NCI-H1048 (cell line): ENCODE measurements around the gene PLAC1.

ENCODE experiments used
- DNase-seq: peaks from one replicate; lab custom pipeline; 2025; lab: John Stamatoyannopoulos, UW

PLAC1 gene

DNA sequence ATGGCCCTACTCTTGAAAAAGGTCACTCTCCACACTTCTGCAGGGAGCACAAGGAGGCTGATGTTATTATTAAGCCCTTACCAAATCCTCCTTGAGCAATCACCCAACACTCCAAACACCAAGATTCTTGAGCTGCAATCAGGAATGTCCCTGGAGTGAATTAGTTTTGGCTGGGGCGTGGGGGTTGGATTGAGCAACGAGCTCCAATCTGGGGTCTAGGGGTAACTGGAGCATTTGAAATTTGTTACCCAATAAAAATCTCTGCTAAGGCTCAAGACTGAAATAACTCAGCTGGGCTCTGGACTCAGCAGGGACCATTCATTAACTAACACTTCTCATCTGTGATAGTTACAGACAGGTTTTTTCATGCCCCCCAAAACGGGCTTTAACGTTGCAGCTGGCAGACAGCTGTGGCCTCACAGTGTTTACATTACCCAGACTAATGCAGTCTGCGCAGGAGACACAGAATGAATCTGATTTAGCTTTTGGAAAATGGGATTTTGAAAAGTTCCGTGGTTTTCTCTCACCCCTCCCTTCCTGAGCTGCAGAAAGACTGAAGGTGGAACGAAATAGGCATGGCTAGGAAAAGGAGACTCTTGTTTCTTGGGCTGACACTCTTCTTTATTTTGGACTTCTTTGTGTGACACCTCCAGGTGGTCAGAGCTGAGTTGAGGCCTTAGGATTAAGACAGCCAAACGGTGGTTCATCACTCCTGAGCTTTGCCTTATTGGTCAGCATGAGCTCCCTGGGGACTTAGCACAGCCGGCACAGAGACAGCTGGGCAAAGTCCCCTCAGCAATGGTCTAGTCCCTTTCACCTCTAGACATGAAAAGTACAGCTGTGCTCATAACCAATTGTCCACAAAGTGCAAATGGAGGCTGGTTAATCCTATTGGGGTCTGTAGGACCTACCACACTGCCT is 26.6 kb downstream of the PLAC1 start:
- no peak for DNase-seq

DNA sequence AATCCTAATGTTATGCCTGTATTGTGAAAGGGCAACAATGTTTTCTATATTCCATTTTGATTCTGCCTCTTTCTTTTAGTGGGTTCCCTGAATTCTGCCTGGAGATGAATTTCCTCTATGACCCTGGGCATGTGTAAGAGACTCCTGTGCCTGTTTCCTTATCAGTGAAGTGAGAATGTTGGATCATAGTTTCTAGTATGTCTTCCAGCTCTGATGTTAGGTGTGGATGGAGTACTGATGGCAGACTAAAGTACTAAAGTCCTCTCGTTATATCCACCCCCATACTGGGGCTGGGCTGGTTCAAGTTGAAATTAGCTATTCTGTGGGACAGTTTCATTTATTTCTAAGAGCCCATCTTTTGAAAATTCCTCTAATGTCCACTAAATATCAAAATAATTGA is 29.6 kb downstream of the PLAC1 start:
- no peak for DNase-seq

- no peak for DNase-seq
Measured at GRCh38 chrX:134626434-134626833, 31.8 kb downstream of the PLAC1 start.

- no peak for DNase-seq
Measured at GRCh38 chrX:134625315-134625718, 33.0 kb downstream of the PLAC1 start.

DNA sequence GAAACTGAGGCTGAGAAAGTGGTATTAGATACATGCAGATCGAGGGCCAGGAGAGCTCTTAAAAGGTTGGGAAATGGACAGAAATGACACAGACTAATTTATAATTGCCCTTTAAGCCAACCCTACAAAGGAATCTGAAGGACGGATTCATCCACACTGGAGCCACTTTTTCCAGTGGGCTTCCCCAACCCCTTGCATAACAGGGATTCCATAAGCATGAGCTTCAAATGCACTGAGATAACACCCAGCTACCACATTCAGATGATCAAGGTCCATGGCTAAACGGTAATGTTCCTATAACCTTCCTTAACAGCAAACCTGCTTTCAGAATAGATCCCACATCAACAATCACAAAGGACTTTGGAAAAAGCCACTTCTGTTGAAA is 34.2 kb downstream of the PLAC1 start:
- DNase-seq: no peak

DNA sequence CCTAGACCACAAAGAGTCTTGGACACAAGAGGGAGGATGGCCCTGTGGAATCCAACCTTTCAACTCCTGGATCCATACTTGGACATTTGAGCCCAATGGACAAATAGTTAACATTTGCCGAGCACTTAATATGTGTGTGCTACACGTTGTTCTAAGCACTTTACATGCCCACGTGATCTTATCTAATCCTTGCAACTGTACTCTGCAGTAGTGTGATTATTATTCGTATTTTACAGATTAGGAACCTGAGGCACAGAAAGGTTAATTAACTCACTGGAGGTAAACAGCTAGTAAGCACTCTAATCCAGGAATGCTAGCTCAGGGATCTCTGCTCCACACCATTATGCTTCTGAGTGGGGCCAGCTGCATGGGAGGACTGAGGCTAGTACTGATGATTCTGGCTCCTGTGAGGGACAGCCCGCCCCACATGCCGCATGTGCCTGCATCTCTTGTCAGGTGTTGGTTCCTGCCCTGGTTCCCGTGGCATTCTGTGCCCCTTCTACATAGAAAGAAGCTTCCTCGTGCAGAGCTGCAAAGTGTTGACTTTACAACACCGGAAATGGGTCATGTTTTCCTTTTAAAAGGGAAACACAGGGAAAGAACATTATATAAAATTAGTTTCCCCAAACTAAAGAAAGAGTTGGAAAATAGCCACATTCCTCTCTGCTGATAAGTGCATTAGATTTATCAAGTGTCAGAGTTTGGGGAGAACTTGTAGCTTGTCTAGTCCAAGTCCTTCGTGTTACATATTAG is 34.8 kb downstream of the PLAC1 start:
- no peak for DNase-seq

DNA sequence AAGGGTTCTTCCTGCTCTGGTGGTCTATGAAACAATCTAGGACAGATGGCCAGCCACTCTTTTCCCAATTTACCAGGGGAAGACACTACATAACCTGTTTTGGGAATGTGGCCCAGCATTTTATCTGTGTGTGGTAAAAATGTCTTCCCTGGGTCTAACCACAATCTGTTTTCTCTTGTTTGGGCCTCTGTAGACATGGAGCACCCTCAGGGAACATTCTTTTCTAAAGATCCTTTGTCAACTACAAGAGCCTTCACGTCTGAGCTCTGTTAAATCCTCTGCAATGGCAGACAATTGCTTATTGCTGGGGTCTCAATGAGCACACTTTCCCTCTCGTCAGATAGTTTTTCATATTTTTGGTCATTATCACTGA is 35.5 kb downstream of the PLAC1 start:
- no peak for DNase-seq

GRCh38 chrX:134622056-134622812 is 36.0 kb downstream of the PLAC1 start:
- no peak for DNase-seq

DNA sequence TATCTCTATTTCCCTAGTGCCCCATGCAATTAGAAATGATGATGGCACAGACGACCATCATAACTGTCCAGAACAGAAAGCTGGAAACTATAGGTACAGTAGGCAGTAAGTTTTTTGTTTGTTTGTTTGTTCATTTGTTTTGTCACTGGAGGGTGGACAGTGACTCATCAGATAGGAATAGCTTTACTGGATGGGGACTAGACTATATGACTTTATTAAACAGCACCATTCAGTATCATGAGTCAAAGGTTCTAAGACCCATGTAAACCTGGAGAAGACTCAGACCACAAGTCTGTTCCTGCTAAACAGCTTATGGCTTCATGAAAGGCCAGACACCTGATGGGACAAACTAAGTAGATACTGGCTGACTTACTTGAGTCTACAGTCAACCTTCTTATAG is 38.4 kb downstream of the PLAC1 start:
- no peak for DNase-seq

GRCh38 chrX:134613396-134613795 is 44.9 kb downstream of the PLAC1 start:
- no peak for DNase-seq

DNA sequence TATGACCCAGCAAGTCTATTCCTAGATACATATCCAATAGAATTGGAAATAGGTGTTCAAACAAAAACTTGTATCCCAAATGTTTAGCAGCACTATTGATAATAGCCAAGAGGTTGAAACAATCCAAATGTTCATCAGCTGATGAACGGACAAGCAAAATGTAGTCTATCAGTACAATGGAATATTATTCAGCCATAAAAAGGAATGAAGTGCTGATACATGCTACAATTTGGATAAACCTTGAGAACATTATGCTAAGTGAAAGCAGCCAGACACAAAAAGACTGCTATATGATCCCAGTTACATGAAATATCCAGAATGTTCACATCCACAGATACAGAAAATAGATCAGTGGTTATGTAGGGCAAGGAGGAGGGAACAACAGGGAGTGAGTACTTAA is 50.1 kb downstream of the PLAC1 start:
- DNase-seq: no peak

GRCh38 chrX:134607523-134607922 is 50.7 kb downstream of the PLAC1 start:
- no peak for DNase-seq

DNA sequence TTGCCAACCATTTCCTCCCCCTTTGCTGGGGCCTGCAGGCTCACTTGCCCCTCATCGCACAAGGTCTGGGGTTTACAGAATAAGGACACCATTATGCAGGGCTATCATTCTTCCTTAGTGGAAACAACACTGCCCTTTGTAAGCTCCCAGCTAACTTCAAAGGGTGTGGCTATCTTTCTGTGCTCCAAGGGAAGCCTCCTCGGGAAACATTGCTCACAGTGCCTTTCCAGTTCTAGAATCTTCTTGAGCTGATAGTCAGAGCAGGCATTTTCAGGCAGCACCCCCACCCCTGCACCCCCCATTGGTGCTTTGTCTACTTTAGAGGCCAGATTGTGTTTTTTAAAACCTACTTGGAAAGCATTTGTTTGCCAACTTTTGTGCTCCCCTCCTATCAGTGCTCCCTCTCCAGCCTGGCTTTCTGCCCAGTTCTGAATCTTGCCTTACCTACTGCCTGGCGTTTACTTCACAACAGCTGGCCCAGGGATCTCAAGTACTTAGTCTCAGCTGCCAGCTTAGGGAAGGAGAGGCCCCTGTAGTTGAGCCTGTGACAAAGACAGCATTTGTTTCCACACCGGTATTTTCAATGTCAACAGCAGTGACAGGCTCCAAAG is 53.5 kb downstream of the PLAC1 start:
- DNase-seq: no peak

- DNase-seq: no peak
Measured at GRCh38 chrX:134603806-134604700, 54.2 kb downstream of the PLAC1 start.

DNA sequence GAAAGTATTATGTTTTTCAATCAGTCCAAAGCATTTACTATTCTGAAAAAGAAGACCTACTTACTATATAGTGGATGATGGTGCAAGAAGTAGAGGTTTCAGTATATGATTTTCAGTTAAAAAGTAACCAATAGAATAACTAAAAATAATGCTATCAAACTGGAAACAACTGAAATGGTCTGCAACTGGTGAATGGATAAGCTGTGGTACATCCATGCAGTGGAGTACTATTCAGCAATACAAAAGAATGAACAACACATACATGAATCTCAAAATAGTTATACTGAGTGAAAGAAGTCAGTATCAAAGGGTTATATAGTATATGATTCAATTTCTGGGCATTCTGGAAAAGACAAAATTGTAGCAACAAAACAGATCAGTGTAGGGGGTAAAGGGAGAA is 55.9 kb downstream of the PLAC1 start:
- no peak for DNase-seq

DNA sequence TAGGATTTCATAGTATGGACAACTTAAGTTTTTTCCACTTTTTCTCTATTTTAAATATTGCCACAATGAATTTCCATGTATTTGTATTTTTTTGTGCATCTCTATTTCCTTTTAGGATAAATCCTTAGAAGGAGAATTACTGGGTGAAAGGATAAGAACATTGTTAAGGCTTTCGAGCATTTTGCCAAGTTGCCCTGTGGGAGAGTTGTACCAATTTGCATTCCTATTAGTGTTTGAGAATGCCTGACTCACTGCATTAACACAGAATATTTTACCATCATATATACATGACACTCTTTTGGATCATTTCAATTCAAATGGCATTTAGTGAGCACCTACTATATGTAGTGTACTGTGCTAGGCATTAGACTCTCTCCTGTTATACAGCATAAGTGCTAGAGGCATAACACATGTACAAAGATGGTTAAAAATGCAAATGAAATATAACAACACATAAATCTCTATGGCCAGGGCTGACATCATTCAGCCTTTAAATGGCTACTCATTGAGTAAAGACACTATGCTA is 57.0 kb downstream of the PLAC1 start:
- DNase-seq: no peak

- DNase-seq: no peak
Measured at GRCh38 chrX:134600714-134601113, 57.6 kb downstream of the PLAC1 start.

DNA sequence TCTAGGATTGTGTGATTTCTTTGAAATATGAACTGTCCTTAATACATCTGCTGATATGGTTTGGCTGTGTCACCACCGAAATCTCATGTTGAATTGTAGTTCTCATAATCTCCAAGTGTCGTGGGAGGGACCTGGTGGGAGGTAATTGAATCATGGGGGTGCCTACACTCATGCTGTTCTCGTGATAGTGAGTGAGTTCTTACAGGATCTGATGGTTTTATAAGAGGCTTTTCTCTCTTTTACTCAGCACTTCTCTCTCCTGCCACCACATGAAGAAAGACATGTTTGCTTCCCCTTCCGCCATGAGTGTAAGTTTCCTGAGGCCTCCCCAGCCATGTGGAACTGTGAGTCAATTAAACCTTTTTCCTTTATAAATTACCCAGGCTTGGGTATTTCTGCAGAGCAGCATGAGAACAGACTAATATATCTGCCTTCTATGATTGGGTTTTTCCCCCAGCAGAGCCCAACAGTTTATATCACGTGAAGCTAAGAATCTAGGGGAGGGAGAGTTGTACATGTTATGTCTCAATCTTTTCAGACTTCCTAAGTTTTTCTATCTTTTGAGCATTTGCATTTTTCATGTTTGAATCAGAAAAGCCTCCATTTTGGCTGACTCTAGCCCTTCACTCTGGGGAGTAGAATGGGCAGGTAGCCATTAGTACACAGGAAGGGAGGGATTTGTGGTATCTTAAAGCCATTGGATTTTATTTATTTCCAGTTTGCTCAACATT is 58.9 kb downstream of the PLAC1 start:
- DNase-seq: no peak

GRCh38 chrX:134592303-134592702 is 66.0 kb downstream of the PLAC1 start:
- DNase-seq: no peak

- DNase-seq: no peak
Measured at GRCh38 chrX:134591502-134591901, 66.8 kb downstream of the PLAC1 start.
